AG10803 (cell line): ENCODE measurements around the gene OSBPL8.
"Not testable (repeated sequence)": the region's sequence is repeated elsewhere in the genome, so short reads cannot be mapped to it uniquely, and the experiment has no call there.

Experiments used
- DNase-seq: peaks from one replicate; pipeline ENCODE4 v3.0.0; 2010; ENCODE audit warnings: low read depth
- H3K4me3 ChIP-seq: 2 replicates; pipeline ENCODE4 v1.5.1; 2011; ENCODE audit warnings: mild to moderate bottlenecking, low read length, control low read depth
- TF ChIP-seq, protein P1 (sequence below): conservative IDR thresholded peaks from 2 replicates; pipeline ENCODE4 v1.5.1; 2011; ENCODE audit warnings: mild to moderate bottlenecking, low read length, control low read depth, inconsistent platforms

OSBPL8 gene

DNA sequence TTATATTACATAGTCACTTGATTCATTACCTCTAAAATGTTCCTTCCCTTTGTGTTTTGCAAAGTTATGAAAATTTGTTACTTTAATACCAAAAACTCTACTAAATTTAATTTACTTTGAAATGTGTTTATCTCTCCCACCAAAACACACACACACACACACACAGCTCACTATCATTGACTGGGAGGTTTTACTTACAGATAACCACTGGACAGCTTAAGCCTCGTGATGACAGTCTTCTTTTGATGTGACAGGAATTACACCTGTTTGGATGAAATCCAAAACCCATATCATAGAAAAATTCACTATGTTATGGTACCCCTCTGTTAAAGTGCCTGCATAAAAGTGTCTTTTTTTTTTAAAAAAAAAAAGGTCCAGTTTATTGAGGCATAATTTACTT lies 227.0 kb downstream of the OSBPL8 start:
- no peak for DNase-seq
- TF ChIP-seq, protein P1, sequence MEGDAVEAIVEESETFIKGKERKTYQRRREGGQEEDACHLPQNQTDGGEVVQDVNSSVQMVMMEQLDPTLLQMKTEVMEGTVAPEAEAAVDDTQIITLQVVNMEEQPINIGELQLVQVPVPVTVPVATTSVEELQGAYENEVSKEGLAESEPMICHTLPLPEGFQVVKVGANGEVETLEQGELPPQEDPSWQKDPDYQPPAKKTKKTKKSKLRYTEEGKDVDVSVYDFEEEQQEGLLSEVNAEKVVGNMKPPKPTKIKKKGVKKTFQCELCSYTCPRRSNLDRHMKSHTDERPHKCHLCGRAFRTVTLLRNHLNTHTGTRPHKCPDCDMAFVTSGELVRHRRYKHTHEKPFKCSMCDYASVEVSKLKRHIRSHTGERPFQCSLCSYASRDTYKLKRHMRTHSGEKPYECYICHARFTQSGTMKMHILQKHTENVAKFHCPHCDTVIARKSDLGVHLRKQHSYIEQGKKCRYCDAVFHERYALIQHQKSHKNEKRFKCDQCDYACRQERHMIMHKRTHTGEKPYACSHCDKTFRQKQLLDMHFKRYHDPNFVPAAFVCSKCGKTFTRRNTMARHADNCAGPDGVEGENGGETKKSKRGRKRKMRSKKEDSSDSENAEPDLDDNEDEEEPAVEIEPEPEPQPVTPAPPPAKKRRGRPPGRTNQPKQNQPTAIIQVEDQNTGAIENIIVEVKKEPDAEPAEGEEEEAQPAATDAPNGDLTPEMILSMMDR = no peak

DNA sequence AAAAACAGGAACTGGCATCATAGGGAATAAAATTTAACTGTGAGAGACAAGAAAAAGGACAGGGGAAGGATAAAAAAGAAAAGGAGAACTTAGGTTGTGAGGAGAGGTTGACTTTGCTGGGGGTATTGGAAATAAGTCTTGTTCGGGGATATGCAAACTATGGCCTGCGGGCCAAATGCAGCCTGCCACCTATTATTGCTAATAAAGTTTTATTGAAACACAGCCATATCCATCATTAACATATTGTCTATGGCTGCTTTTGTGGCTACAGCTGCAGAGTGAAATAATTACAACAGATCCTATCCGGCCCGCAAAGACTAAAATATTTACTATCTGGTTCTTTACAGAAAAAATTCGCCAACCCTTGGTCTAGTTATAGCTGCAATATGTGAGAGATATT lies 230.0 kb downstream of the OSBPL8 start:
- H3K4me3 ChIP-seq = no peak overlapping the region
- TF ChIP-seq, protein P1 = no peak
- no peak for DNase-seq

More for the DNA sequence above, 227.0 kb downstream of the OSBPL8 start:
- H3K4me3 ChIP-seq = no peak overlapping the region

DNA sequence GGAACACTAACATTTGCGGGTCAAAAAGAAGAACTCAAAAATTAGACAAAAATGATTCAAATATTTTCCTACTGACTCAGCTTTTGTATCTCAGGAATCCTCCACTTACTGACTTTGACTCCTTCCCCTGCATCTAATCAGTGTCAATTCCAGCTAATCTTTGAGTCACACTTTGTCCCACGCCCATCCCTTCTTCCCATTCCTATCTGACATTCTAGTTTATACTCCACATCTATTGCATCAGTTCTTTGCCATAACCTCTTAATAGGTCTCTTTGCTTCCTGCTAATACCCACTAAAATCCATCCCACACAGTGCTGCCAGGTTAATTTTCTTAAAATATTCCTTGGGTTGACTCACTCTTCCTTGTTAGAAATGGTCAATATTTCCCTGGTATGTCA lies 230.4 kb downstream of the OSBPL8 start:
- TF ChIP-seq, protein P1 = no peak
- DNase-seq = peak; percentile 92
- H3K4me3 ChIP-seq = no peak overlapping the region

DNA sequence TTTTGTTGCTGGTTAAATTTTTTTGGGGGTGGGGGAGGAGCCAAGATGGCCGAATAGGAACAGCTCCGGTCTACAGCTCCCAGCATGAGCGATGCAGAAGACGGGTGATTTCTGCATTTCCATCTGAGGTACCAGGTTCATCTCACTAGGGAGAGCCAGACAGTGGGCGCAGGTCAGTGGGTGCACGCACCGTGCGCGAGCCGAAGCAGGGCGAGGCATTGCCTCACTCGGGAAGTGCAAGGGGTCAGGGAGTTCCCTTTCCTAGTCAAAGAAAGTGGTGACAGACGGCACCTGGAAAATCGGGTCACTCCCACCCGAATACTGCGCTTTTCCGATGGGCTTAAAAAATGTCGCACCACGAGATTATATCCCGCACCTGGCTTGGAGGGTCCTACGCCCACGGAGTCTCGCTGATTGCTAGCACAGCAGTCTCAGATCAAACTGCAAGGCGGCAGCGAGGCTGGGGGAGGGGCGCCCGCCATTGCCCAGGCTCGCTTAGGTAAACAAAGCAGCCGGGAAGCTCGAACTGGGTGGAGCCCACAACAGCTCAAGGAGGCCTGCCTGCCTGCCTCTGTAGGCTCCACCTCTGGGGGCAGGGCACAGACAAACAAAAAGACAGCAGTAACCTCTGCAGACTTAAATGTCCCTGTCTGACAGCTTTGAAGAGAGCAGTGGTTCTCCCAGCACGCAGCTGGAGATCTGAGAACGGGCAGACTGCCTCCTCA lies 239.8 kb downstream of the OSBPL8 start:
- not testable (repeated sequence) for DNase-seq, H3K4me3 ChIP-seq

DNA sequence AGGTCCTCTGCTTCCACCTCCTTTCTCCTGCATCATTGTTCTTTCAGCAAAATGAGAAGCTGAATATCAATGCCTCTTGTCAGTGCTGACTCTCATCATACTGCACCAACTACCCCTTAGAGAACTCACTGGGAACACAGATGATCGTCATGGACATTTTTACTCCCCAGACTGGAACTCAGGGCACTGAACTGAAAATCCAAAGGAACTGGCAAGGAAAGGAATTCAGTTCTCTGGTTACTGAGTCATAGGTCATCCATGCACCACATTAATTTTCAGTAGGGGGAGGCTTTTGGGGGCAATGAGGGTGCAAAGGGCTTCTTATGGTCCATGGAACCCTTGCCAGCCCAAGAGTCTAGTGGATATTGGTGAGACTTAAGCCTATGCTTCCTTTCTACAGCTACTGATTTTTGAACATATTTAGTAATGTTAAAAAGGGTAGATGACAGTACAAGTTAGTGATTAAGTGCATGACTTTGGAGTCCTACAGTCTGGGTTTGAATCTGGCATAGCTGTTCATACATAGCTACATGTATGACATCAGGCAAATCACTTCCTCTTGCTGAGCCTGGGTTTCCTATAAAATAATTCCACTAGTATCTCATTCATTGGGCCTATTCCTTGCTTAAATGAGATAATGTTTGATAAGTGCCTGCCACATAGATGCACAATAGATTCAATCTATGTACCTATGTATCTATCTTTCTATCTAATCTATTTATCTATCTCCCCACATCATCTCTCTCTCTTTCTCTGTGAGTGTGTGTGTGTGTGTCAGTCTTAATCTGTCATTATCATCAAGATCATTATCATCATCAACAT lies 240.6 kb downstream of the OSBPL8 start:
- TF ChIP-seq, protein P1 = no peak

DNA sequence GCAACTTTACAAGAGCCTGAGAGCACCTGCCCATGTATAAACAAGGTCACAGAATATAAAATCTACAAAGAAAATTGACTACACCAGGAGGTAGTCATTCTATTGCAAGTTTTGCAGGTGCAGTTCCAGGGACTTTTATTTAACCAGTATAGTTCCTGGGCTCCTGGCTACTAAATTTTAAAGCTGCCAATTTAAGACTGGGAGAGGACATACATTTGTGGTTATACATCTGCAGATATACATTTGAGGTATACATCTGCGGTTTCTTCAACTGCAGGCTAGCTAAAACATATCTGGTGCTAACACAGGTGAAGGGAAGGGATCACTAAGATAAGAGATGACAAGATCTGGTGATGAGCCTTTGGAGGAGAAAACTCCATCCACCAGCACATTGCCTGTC lies 241.6 kb downstream of the OSBPL8 start:
- no peak for DNase-seq
- H3K4me3 ChIP-seq = no peak overlapping the region
- TF ChIP-seq, protein P1 = no peak

More for the DNA sequence above, 240.6 kb downstream of the OSBPL8 start:
- DNase-seq = no peak
- no peak overlapping the region for H3K4me3 ChIP-seq

DNA sequence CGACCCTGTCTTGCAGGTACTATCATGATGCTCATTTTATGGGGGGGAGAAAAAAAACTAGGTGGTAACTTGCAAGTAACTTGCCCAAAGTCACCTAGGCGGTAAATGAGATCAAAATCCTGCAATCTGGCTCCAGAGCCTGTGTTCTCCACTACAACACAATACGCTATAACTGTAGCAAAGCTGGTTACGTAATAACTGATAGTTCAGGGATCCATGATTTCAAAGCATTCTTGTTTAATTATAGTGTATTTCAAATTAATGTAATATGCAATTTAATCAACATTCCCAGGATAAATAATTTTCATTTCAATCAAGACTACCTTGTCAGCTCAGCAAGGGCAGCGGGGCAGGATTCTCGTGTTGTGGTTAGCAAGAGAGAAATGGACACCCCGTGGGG lies 243.1 kb downstream of the OSBPL8 start:
- TF ChIP-seq, protein P1 = no peak
- no peak overlapping the region for H3K4me3 ChIP-seq
- no peak for DNase-seq
